WI38 (cell line): ENCODE data around the gene LRP2.

ENCODE experiments used
- H3K4me3 ChIP-seq: 2 replicates; pipeline ENCODE4 v1.5.1; 2011; ENCODE audit warnings: low read depth, mild to moderate bottlenecking, control low read depth, low read length
- TF ChIP-seq, protein P1 (sequence below): IDR thresholded peaks from 2 replicates; pipeline ENCODE4 v1.5.1; 2012; ENCODE audit warnings: low read depth, mild to moderate bottlenecking, control low read depth, low read length

Gene LRP2

DNA sequence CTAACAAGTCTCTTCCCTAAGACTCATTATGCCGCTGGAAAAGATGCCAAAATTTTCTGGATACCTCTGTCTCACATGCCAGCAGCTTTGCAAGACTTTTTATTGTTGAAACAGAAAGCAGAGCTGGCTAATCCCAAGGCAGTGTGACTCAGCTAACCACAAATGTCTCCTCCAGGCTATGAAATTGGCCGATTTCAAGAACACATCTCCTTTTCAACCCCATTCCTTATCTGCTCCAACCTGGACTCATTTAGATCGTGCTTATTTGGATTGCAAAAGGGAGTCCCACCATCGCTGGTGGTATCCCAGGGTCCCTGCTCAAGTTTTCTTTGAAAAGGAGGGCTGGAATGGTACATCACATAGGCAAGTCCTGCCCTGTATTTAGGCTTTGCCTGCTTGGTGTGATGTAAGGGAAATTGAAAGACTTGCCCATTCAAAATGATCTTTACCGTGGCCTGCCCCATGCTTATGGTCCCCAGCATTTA is 266.7 kb downstream of the LRP2 start:
- TF ChIP-seq, protein P1, sequence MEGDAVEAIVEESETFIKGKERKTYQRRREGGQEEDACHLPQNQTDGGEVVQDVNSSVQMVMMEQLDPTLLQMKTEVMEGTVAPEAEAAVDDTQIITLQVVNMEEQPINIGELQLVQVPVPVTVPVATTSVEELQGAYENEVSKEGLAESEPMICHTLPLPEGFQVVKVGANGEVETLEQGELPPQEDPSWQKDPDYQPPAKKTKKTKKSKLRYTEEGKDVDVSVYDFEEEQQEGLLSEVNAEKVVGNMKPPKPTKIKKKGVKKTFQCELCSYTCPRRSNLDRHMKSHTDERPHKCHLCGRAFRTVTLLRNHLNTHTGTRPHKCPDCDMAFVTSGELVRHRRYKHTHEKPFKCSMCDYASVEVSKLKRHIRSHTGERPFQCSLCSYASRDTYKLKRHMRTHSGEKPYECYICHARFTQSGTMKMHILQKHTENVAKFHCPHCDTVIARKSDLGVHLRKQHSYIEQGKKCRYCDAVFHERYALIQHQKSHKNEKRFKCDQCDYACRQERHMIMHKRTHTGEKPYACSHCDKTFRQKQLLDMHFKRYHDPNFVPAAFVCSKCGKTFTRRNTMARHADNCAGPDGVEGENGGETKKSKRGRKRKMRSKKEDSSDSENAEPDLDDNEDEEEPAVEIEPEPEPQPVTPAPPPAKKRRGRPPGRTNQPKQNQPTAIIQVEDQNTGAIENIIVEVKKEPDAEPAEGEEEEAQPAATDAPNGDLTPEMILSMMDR = no peak

DNA sequence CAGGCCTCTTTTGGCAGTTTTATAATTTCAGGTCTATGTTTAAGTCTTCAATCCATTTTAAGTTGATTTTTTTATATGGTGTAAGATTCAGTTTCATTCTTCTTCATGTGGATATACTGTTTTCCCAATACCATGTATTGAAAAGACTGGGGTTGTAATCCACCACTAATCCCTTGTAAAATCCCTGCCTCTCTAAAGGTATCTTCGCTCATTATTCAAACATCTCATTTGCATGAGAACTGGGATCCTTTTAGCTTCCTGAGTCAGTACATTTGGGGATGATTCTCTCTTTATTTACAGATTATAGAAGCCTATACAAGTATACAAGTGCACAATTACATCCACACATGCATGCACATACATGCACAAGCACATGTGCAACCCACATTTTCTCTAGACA is 267.7 kb downstream of the LRP2 start:
- no peak overlapping the region for H3K4me3 ChIP-seq
- TF ChIP-seq, protein P1 = no peak

More for the DNA sequence above, 266.7 kb downstream of the LRP2 start:
- no peak overlapping the region for H3K4me3 ChIP-seq

DNA sequence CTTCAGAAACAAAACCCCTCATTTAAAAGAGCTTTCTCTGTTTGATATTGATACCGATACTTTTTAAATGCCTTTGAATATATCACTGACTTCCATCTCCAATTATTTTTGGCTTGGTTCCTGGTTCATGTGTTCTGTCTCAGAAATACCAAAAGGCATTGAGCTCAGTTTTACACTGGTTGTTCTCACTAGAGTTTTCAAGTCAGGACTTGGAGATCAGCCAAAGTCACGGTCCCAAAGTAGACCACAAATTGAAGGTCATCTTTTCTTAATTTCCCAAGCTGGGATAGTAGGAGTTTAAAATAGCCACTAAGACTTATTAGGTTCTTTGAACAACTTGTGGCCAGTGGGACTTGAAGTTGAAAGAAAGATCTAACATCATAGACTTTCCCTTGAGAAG is 268.8 kb downstream of the LRP2 start:
- TF ChIP-seq, protein P1 = no peak
- H3K4me3 ChIP-seq = no peak overlapping the region

DNA sequence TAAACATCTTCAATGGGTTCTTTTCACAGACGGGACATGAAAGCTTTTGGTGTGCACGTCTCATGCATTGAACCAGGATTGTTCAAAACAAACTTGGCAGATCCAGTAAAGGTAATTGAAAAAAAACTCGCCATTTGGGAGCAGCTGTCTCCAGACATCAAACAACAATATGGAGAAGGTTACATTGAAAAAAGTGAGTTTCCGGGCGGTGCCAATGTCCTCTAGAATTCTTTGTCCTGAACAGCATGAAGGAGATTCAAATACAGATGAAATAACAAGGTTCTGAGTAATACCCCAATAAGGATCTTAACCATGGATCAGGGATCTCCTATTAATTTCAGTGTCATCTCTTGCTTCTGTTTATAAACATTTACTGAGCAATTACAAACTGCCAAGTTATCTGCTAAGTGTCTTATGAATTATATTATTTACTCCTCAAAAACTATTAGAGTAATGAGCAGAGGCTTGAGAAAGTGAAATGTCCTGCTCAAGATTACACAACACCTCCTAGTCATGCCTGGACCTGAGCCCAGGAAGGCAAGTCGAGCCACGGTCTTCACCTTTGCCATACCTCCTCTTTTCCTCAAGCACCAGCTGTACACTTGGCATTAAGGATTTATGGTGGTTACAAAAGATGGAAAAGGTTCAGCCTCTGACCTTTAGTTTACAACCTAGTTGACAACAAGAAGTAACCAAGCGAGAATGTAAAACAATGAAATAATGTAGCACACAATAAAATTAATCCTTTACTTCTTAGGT is 270.4 kb downstream of the LRP2 start:
- TF ChIP-seq, protein P1 = no peak
- no peak overlapping the region for H3K4me3 ChIP-seq

DNA sequence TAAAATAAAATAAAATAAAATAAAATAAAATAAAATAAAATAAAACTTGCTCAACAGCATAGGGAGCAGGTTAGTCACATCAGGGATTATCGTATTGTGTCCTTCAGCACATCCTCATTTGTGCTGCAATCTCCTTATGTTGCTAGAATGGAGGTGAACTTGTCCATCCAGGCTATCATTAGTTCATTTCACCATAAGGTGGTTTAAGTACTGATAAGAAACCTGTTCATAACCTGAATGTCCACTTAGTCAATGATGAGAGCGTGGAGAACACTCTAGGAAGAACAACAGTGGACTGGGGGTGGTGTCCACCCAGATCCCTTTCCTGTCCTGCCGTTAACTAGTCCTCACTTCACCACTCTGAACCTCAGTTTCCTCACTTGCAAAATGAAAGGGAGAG is 271.1 kb downstream of the LRP2 start:
- H3K4me3 ChIP-seq = no peak overlapping the region
- TF ChIP-seq, protein P1 = no peak

DNA sequence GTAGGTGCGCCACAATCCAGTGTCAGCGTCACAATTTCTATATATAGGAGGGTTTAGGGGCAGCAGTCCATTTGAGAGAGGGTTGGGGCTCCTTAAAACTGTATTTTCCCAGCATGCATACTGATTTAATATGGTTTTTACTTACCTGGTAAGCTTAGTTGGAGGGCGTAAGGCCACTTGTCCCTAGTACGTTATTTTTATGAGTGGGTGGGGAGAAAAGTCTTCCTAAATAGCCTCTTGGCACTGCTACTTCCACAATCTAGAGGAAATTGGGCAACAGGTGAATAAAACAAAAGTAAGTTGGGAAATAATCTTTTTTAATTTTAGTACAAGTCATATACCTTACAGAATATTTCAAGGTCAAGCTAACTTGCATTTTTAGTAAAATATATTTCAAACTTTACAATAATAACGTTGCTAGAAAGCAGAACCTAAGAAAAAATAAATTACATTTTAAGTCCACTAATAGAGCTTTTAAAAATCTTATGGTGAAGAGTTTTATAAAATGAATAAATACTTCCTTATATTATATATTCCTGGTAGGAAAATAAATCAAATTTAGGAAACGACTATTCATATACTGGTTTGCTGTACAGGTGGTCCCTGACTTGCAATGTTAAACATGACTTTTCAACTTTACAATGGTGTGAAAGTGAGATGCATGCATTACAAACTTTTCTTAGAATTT is 272.1 kb downstream of the LRP2 start:
- H3K4me3 ChIP-seq = no peak overlapping the region

DNA sequence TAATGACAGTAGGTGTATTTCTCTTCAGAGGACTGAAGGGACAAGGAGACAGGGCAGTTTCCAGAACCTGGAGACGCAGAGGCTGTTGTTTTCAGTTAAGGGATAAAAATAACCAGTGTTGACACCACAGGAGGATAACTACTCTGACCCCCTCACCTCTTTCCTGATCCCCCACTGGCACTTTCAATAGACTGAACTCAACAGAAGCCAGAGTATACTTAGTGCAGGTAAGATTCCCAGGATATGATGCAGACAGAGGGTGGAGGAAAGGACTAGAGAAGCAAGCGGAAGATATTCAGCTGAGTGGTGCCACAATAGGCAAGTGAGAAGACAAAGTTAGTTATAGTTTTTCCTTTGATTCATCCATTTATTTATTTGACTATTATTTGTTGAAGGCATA is 273.2 kb downstream of the LRP2 start:
- TF ChIP-seq, protein P1 = no peak
- no peak overlapping the region for H3K4me3 ChIP-seq

More for the DNA sequence above, 272.1 kb downstream of the LRP2 start:
- TF ChIP-seq, protein P1 = no peak
